ENCODE measurements around the gene TTLL11.
"Not testable (repeated sequence)": the region's sequence is repeated elsewhere in the genome, so short reads cannot be mapped to it uniquely, and the experiment has no call there.

Gene TTLL11

GRCh38 chr9:121807823-121808278 lies 285.3 kb downstream of the TTLL11 start:
- DNase-seq: no peak

GRCh38 chr9:121807069-121807822 lies 285.9 kb downstream of the TTLL11 start:
- DNase-seq: no peak

DNA sequence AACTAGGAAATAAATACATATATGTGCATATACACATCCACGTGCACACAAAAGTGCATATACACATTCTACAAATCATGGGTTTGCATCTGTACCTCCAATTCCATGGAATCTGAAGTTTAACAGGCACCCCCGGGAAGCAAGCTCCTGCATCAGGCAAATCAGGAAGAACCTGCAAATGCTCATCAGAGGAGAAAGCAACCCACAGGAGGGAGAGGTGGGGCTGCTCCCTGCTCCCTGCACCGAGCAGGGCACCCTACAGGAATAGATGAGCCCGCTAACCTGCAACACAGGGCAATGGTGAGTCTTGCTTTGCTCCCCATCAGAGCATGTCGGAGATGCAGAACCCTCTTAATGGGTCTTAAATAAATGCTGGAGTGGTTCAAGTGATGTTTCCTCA lies 290.4 kb downstream of the TTLL11 start:
- no peak for DNase-seq

DNA sequence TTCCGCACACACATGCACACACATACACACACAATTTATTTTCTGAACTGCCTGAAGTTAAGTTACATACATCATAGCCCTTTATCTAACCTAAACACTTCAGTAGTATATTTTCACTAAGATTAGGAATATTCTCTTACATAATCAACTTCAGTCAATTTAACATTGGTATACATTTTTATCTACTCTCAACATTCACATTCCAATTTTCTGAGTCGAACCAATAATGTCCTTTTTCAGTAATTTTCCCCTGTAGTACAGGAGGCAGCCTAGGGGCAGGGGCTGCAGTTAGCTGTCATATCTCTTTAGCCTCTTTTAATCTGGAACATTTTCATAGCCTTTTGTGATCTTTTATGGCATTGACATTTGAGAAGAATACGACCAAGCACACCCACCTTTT lies 291.5 kb downstream of the TTLL11 start:
- no peak for DNase-seq

GRCh38 chr9:121800376-121800775 lies 292.7 kb downstream of the TTLL11 start:
- DNase-seq: no peak

DNA sequence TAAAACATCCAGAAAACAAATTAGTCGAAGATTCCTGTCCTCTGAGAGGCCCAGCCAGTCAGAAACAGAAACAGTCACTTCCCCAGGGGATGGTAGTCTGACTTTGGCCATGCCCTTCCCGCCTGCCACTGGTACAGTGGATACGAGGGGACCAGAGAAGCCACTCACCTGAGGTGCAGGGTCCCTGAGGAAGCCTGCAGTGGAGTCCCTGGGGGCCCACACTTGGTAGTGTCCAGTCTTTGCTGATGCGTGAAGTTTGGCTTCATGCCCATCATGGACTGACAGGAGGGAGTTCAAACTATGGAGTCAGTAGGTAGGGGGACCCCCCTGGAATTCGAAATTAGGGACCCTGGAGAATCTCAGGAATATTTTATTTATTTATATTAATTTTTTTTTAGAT lies 294.2 kb downstream of the TTLL11 start:
- DNase-seq: no peak

DNA sequence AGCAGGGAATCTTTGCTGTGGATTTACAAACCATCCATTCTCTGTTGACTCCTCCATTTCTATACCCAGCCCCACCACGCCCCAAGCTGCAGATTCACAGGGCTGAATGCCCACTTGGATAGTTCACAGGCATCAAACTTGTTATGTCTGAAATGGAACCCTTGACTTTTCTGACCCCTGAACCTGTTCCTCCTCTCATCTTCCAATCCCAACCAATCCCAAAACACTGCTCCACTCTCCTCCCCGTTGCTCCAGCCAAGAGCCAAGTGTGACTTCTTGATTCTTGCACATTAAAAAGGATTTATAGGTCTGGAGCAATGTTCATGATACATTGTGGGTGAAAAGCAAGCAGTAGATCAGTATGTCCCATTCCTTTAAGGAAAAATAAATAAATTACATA lies 296.0 kb downstream of the TTLL11 start:
- no peak for DNase-seq

DNA sequence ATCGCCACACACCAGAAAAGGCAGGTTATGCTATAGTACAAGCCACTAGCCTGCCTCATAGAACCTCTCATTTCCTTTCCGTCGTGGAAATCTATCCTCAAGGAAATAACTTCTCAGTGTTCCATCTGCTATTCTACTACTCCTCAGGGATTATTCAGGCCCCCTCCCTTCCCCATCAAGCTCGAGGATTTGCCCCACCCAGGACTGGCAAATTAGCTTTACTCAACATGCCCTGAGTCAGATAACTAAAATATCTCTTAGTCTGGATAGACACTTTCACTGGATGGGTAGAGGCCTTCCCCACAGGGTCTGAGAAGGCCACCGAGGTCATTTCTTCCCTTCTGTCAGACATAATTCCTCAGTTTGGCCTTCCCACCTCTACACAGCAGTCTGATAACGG lies 298.8 kb downstream of the TTLL11 start:
- DNase-seq: not testable (repeated sequence)

GRCh38 chr9:121792476-121792875 lies 300.6 kb downstream of the TTLL11 start:
- not testable (repeated sequence) for DNase-seq

- DNase-seq: no peak
Observed at GRCh38 chr9:121790841-121791240, 302.3 kb downstream of the TTLL11 start.

GRCh38 chr9:121788686-121789366 lies 304.3 kb downstream of the TTLL11 start:
- no peak for DNase-seq

DNA sequence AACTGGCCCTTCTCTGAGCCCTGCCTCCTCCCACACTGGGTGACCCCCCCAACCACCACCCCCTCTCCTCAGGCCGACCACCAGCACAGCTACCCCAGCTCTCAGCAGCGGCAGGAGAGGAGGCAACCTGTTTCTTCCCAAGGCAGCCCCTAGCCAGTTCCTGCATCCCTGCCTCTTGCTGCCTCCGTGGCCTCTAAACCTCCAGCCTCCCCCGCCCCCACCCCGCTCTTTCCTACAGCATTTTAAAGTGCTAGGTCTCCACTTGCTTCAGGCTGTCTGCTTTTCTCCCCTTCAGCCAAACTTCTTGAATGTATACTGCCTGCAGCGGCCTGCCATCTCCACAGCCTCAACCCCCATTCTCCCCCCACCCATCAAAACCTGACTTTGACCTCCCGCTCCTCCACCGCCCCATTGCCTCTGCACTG lies 306.1 kb downstream of the TTLL11 start:
- no peak for DNase-seq

DNA sequence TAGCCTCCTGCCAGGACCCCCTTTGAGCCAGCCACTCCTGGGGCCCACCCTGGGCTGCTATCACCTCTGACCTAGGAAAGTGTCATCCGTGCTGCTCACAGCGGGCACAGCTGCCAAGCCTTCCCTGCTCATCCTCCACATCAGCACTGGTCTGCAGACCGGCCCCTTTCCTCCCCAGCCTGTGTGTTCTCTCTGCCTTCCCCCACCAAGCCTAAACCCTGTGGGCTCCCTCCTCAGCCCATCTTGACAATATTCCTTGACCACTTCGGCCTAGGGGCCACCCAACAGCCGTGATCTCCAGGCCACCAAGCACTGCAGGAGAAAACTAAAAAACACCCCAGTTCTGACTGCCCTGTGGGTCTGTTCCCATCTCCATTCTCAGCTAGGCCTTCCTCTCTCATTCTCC lies 306.6 kb downstream of the TTLL11 start:
- no peak for DNase-seq

DNA sequence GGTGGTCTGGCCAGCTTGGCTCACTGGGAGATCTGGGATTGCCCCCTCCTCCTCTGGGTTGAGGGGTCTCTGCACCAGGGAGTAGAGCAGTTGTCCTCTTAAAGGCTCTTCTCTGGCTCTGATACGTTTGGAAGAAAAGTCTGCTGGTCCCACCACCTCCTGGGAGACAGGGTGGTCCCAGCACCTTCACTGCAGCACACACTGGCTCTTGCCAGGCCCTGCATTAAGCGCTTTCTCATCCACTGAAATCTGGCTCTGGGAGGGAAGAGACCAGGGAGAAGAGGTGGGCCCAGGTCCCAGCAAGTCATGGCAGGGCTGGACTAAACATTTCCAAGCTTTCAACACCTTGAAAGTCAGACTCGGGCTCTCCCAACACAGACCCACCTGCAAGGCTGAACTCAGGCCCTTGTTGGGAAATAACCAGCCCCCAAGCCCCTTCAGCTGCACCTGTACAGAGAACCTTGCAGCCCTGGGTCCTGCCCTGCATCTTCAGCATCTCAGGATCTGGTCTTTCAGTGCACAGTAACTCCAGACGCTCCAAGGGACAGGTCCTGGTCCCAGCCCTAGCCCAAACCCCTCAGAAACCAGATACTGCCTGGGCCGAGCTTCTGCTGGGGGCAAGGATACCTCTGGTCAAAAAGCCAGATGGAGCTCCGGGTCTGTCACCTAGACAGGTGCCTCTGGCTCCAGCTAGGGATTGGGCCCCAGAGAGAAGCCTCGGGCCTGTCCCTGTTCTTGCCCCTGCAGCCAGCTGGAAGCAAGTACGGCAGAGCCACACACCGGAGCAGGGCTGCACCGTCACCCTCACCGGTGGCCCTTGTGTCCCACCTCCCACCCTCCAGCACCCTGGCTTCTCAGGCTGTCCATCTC lies 307.2 kb downstream of the TTLL11 start:
- DNase-seq: no peak

- DNase-seq: no peak
Observed at GRCh38 chr9:121784731-121785411, 308.2 kb downstream of the TTLL11 start.

DNA sequence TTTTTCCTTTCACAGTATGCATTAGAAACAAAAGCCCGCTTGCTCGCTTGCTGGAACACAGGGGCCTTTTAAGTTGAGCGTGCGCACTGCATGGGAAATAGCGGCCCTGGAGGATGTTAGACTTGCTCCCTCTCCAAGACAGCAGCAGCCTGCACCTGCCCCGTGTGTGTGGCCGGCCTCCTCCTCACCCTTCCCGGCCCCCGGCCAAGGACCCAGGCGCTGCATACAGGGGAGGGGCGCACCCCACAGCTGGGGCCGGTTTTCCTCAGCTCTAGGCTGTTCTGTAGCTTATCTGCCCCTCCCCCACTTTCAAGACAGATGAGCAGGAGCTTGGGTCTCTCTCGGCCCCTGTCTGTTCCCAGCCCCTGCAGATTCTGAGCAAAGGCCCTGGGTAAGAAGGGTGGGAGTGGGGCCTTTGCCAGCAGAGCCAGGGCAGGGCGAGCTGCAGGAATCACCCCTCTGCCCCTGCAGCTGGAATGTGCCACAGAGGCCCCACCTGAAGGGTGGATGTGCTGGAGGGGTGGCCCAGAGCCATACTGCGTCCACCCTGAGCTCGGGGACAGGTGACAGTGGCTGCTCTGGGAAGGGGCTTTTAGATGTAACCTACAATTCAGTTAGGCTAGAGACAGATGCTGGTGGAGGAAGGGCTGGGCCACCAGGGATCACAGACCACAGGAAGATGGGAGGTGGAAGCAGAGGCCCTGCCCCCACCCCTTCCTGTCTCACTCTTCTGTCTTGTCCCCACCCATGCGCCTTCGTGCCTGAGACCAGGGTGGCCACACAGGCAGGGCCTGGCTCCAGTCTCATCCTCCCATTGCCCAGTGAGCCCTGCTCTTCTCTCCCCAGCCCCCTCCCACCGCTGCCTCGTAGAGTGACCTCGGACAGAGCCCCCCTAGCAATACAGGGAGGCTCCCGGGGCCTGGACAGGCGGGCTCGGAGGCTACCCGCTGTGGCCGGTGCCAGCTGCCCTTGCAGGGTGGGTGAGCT lies 309.3 kb downstream of the TTLL11 start:
- no peak for DNase-seq

DNA sequence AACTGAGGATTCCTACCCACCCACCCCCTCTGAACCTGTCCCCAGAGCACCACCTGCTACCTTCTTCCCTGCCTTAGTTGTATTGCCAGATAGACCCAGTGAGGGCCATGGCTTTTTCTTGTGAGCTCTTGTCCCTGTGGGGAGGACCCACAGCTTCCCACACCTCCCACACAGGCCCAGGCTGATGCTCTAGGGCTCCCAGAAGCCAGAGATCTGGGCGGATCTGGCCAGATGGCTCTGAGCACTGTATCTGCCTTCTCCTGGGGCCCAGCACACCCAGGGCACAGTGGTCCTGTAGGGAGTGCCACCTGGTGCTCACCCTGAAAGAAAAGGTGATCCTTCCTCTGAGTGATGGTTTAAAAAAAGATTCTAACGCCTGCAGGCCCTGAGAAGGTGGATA lies 310.0 kb downstream of the TTLL11 start:
- DNase-seq: no peak

GRCh38 chr9:121782514-121783110 lies 310.5 kb downstream of the TTLL11 start:
- no peak for DNase-seq

DNA sequence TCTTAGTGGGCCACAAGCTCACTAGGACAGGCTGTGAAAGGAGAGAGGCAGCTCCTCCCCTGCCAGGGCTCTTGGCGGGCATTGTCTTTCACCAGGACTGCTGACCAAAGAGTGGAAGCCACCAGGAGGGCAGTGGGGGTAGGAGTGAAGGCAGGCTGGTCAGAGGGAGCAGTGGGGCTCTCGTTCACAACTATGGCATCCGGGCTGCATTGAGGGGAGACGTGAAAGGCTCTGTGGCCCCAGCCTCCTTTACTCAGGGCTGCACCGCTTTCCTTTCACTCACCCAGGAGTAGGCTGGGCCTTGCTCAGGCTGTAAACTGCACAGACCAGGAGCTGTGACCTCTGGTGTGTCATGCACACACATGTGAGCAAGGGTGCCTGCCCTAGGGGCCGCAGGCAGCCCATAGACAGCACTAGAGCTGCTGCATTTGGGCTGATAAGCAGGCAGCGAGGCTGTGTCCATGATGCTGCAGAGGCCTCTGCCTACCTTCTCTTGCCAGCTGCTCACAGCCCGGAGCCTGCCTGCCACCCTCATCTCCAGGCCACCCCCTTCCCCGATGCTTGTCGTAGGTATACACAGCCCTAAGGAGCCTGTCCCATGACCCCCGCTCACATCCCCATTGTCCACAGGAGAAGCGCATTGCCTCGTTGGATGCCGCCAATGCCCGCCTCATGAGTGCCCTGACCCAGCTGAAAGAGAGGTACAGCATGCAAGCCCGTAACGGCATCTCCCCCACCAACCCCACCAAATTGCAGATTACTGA lies 311.2 kb downstream of the TTLL11 start:
- DNase-seq: no peak

- no peak for DNase-seq
Observed at GRCh38 chr9:121781145-121781548, 312.0 kb downstream of the TTLL11 start.
